Neural cell (in vitro differentiated cells): ENCODE measurements around the gene TCF25. TPM values are rescaled to one million over a fixed set of nuclear protein-coding genes. Genes with fewer than 3 reads are reported as not detected.

Experiments
- H2AFZ ChIP-seq: fragments of 200-600, 300-800 bp; sonication (generic), shearing (Covaris generic); 2 replicates; pipeline ENCODE4 v1.6.0; 2014; ENCODE audit warnings: low read depth, mild to moderate bottlenecking, antibody characterized with exemption, low read length, moderate library complexity
- H3F3A ChIP-seq: fragments of 200-600 bp; shearing (Covaris generic); 2 replicates; pipeline ENCODE4 v1.6.1; 2016; ENCODE audit warnings: mild to moderate bottlenecking, moderate library complexity, mixed read lengths, antibody characterized with exemption, low read length; ENCODE audit not compliant: insufficient read depth, poor library complexity, severe bottlenecking
- H3K27ac ChIP-seq: fragments of 200-600, 300-800 bp; sonication (generic), shearing (Covaris generic); 2 replicates; pipeline ENCODE4 v1.5.1; 2014; ENCODE audit warnings: mild to moderate bottlenecking, low read length, moderate library complexity
- H3K27me3 ChIP-seq: fragments of 300-800, 200-600 bp; sonication (generic), shearing (Covaris generic); 2 replicates; pipeline ENCODE4 v1.6.0; 2014; ENCODE audit warnings: mild to moderate bottlenecking, low read depth, low read length, moderate library complexity; ENCODE audit not compliant: insufficient read depth
- H3K36me3 ChIP-seq: fragments of 300-800, 200-600 bp; sonication (generic), shearing (Covaris generic); 2 replicates; pipeline ENCODE4 v1.5.1; 2014; ENCODE audit warnings: mild to moderate bottlenecking, antibody characterized with exemption, low read length, moderate library complexity; ENCODE audit not compliant: insufficient read depth
- H3K4me2 ChIP-seq: fragments of 300-800, 200-600 bp; sonication (generic), shearing (Covaris generic); 2 replicates; pipeline ENCODE4 v1.6.0; 2014; ENCODE audit warnings: mild to moderate bottlenecking, low read length
- H3K4me3 ChIP-seq: fragments of 300-800, 200-600 bp; sonication (generic), shearing (Covaris generic); 2 replicates; pipeline ENCODE4 v1.5.1; 2014; ENCODE audit warnings: mild to moderate bottlenecking, low read length, moderate library complexity
- H3K79me2 ChIP-seq: fragments of 200-600 bp; shearing (Covaris generic); replicated peaks from 2 replicates; pipeline ENCODE4 v1.6.0; 2014; ENCODE audit warnings: mild to moderate bottlenecking, low read length, moderate library complexity; ENCODE audit not compliant: insufficient read depth
- H3K9ac ChIP-seq: fragments of 300-800, 200-600 bp; sonication (generic), shearing (Covaris generic); 2 replicates; pipeline ENCODE4 v1.6.1; 2016; ENCODE audit warnings: mild to moderate bottlenecking, low read length, mixed read lengths
- H3K9me2 ChIP-seq: fragments of 200-600 bp; shearing (Covaris generic); 2 replicates; pipeline ENCODE4 v1.6.1; 2016; ENCODE audit warnings: mild to moderate bottlenecking, low read length, mixed read lengths; ENCODE audit not compliant: insufficient read depth
- H3K9me3 ChIP-seq: fragments of 200-600, 300-800 bp; sonication (generic), shearing (Covaris generic); 2 replicates; pipeline ENCODE4 v1.6.1; 2016; ENCODE audit warnings: mild to moderate bottlenecking, mixed run types, low read length, moderate library complexity, mixed read lengths
- H4K20me1 ChIP-seq: fragments of 200-600 bp; shearing (Covaris generic); 2 replicates; pipeline ENCODE4 v1.6.1; 2016; ENCODE audit warnings: mild to moderate bottlenecking, mixed run types; ENCODE audit not compliant: insufficient read depth
- CTCF ChIP-seq: fragments of 450-650 bp; IDR thresholded peaks from 2 replicates; pipeline ENCODE4 v1.5.1; 2014; ENCODE audit warnings: antibody characterized with exemption, mild to moderate bottlenecking, moderate library complexity; ENCODE audit not compliant: poor library complexity, severe bottlenecking
- EP300 ChIP-seq: fragments of 450-650 bp; conservative IDR thresholded peaks from 2 replicates; pipeline ENCODE4 v1.6.1; 2014; ENCODE audit warnings: antibody characterized with exemption, mild to moderate bottlenecking, moderate library complexity; ENCODE audit not compliant: poor library complexity, severe bottlenecking
- EZH2 ChIP-seq: fragments of 200-600, 300-800 bp; shearing (Covaris generic), sonication (generic); IDR thresholded peaks from 2 replicates; pipeline ENCODE4 v1.6.1; 2014; ENCODE audit warnings: antibody characterized with exemption, low read length, borderline replicate concordance, mild to moderate bottlenecking; ENCODE audit not compliant: insufficient read depth, poor library complexity, severe bottlenecking
- MXI1 ChIP-seq: fragments of 450-650 bp; conservative IDR thresholded peaks from 2 replicates; pipeline ENCODE4 v1.6.1; 2014; ENCODE audit warnings: antibody characterized with exemption, mild to moderate bottlenecking; ENCODE audit not compliant: poor library complexity, severe bottlenecking
- POLR2AphosphoS5 ChIP-seq: IDR thresholded peaks from 2 replicates; pipeline ENCODE4 v1.6.1; 2012
- RAD21 ChIP-seq: fragments of 450-650 bp; conservative IDR thresholded peaks from 2 replicates; pipeline ENCODE4 v1.6.1; 2014; ENCODE audit warnings: antibody characterized with exemption, mild to moderate bottlenecking, moderate library complexity
- REST ChIP-seq: IDR thresholded peaks from 2 replicates; pipeline ENCODE4 v1.6.1; 2012; ENCODE audit warnings: borderline replicate concordance
- SMC3 ChIP-seq: fragments of 450-650 bp; conservative IDR thresholded peaks from 2 replicates; pipeline ENCODE4 v1.6.1; 2014; ENCODE audit warnings: antibody characterized with exemption, mild to moderate bottlenecking, moderate library complexity; ENCODE audit not compliant: poor library complexity
- TAF1 ChIP-seq: IDR thresholded peaks from 2 replicates; pipeline ENCODE4 v1.6.1; 2012; ENCODE audit warnings: low read depth
- polyA plus RNA-seq: library from polyadenylated mRNA; depleted of rRNA; stranded (reverse); fragments of >200 nt; gene quantifications from 2 replicates; pipeline ENCODE4 v1.2.3, GENCODE V29; 2014

TCF25 gene
- polyA plus RNA-seq, 1 donor from 2014 or later = 200 TPM

- Histone ChIP-seq H3K9me2 (no peaks in the 10 kb centered on the region), H3K9ac (no peak overlapping the region), H3K9me3 (no peaks in the 10 kb centered on the region), H3K4me3 (no peak overlapping the region), H3K27me3 (no peaks in the 10 kb centered on the region), H3K27ac (no peak overlapping the region), H3K79me2 (no peaks in the 10 kb centered on the region), H2AFZ (no peak overlapping the region), H3F3A (no peaks in the 10 kb centered on the region), H3K4me2 (no peak overlapping the region), H4K20me1 (no peaks in the 10 kb centered on the region), H3K36me3 (peaks cover 11% of the 10 kb centered on the region)
- no peak for TF ChIP-seq POLR2AphosphoS5
- no peak for TF ChIP-seq CTCF
- TF ChIP-seq EZH2 = no peak
These were observed 36.3 kb upstream of the TCF25 start for GRCh38 chr16:89837014-89837546.

GRCh38 chr16:89841275-89841674, 32.1 kb upstream of the TCF25 start:
- no peaks in the 10 kb centered on the region for H3K9me2 ChIP-seq
- no peak overlapping the region for H2AFZ ChIP-seq
- no peaks in the 10 kb centered on the region for H3K79me2 ChIP-seq
- no peak overlapping the region for H3K27ac ChIP-seq
- no peak overlapping the region for H3K4me2 ChIP-seq
- no peak overlapping the region for H3K9ac ChIP-seq
- H3K36me3 ChIP-seq = no peaks in the 10 kb centered on the region
- no peak for TF ChIP-seq EZH2
- TF ChIP-seq MXI1 = no peak
- no peak for TF ChIP-seq REST
- no peak for TF ChIP-seq EP300
- no peak for TF ChIP-seq SMC3
- TF ChIP-seq POLR2AphosphoS5 = no peak
- no peak for TF ChIP-seq RAD21
- TF ChIP-seq CTCF = no peak
- TF ChIP-seq TAF1 = no peak
- no peaks in the 10 kb centered on the region for H3K27me3 ChIP-seq
- H3F3A ChIP-seq = no peaks in the 10 kb centered on the region
- no peak overlapping the region for H3K4me3 ChIP-seq
- no peaks in the 10 kb centered on the region for H4K20me1 ChIP-seq
- H3K9me3 ChIP-seq = no peaks in the 10 kb centered on the region
